Peyer's patch (tissue), 4 donors: ENCODE data around the gene SMARCA2.

Experiments
- CTCF ChIP-seq, 6 experiments: fragments of 450-650 bp in 4 of 6; fragments of 200-600 bp in 2 of 6; sonication (generic) in 1 of 6; IDR thresholded peaks; one replicate each; pipeline ENCODE4 v1.5.1; 2017 to 2019; ENCODE audit warnings: antibody characterized with exemption in 6 of 6, mild to moderate bottlenecking in 3 of 6, moderate library complexity in 1 of 6
- POLR2A ChIP-seq, 2 donors: fragments of 450-650 bp; IDR thresholded peaks; one replicate each; pipeline ENCODE4 v1.5.1; 2017; ENCODE audit warnings: antibody characterized with exemption in 2 of 2, mild to moderate bottlenecking in 2 of 2, moderate library complexity in 2 of 2

GRCh38 chr9:1979741-1980367 lies 35.3 kb upstream of the SMARCA2 start:
- no peak for TF ChIP-seq CTCF (IDR thresholded peaks at IDR 0.05)
- no peak for TF ChIP-seq POLR2A (IDR thresholded peaks at IDR 0.05)
